Naive thymus-derived CD4-positive, alpha-beta T cell (primary cell): ENCODE measurements around the gene OSBPL10. TPM values are rescaled to one million over a fixed set of nuclear protein-coding genes. Genes with fewer than 3 reads are reported as not detected.

Source experiments
- ATAC-seq: fragments of 150-1000 bp; cut with Tn5 transposase; 2 replicates; pipeline ENCODE4 v1.10.0; 2021; ENCODE audit warnings: mild to moderate bottlenecking, moderate library complexity
- CTCF ChIA-PET: fragments of 350-600 bp; sonication (Branson Sonifier 250); formaldehyde crosslinking; loops from one replicate; lab custom pipeline; 2021; ENCODE audit warnings: antibody characterized with exemption; lab: Charles Lee
- POLR2A ChIA-PET: fragments of 350-600 bp; sonication (Branson Sonifier 250); formaldehyde crosslinking; loops from one replicate; lab custom pipeline; 2021; ENCODE audit warnings: antibody characterized with exemption, inconsistent platforms; lab: Charles Lee
- DNase-seq, 9 donors: peaks; one replicate each; pipeline versions ENCODE4 v3.0.0 to v3.0.0-alpha.2; 2020 to 2022; ENCODE audit warnings: mixed read lengths in 1 of 9
- H3K27ac ChIP-seq: one replicate; pipeline ENCODE4 v1.7.0; 2013; ENCODE audit warnings: mild to moderate bottlenecking, low read depth, low read length, moderate library complexity
- H3K27me3 ChIP-seq, 2 donors: one replicate each; pipeline ENCODE4 v1.7.0; 2013; ENCODE audit warnings: low read length in 2 of 2, mild to moderate bottlenecking in 2 of 2, moderate library complexity in 2 of 2; ENCODE audit not compliant: control insufficient read depth in 2 of 2, insufficient read depth in 2 of 2
- H3K36me3 ChIP-seq, 3 experiments: 1 replicate in 2 of 3; 2 replicates in 1 of 3; pipeline ENCODE4 v1.7.0; 2013; ENCODE audit warnings: low read length in 3 of 3, mild to moderate bottlenecking in 3 of 3, moderate library complexity in 1 of 3; ENCODE audit not compliant: insufficient read depth in 3 of 3, control insufficient read depth in 2 of 3
- H3K4me1 ChIP-seq, 2 donors: one replicate each; pipeline ENCODE4 v1.7.0; 2013; ENCODE audit warnings: low read length in 2 of 2, mild to moderate bottlenecking in 2 of 2, moderate library complexity in 1 of 2; ENCODE audit not compliant: control insufficient read depth in 2 of 2, insufficient read depth in 2 of 2
- H3K4me3 ChIP-seq: 2 replicates; pipeline ENCODE4 v1.7.0; 2013; ENCODE audit warnings: mild to moderate bottlenecking, low read length
- H3K9me3 ChIP-seq, 3 experiments: 1 replicate in 2 of 3; 2 replicates in 1 of 3; pipeline ENCODE4 v1.7.0; 2013; ENCODE audit warnings: low read length in 3 of 3; ENCODE audit not compliant: control insufficient read depth in 2 of 3
- H3K27ac Mint-ChIP-seq, 9 donors: one replicate each; pipeline ENCODE4 v1.8.0; 2020 to 2022; ENCODE audit warnings: mixed read lengths in 9 of 9, mild to moderate bottlenecking in 8 of 9, moderate library complexity in 5 of 9, inconsistent platforms in 2 of 9
- H3K27me3 Mint-ChIP-seq, 5 donors: one replicate each; pipeline ENCODE4 v1.8.0; 2021 to 2022; ENCODE audit warnings: mixed read lengths in 5 of 5, mild to moderate bottlenecking in 1 of 5
- H3K36me3 Mint-ChIP-seq, 5 donors: one replicate each; pipeline ENCODE4 v1.8.0; 2020 to 2022; ENCODE audit warnings: mixed read lengths in 5 of 5, mild to moderate bottlenecking in 3 of 5, inconsistent platforms in 1 of 5
- H3K4me1 Mint-ChIP-seq, 7 donors: one replicate each; pipeline ENCODE4 v1.8.0; 2020 to 2022; ENCODE audit warnings: mixed read lengths in 7 of 7, mild to moderate bottlenecking in 3 of 7, inconsistent platforms in 1 of 7
- H3K4me3 Mint-ChIP-seq, 10 donors: one replicate each; pipeline ENCODE4 v1.8.0; 2020 to 2022; ENCODE audit warnings: mild to moderate bottlenecking in 10 of 10, mixed read lengths in 10 of 10, moderate library complexity in 6 of 10, inconsistent platforms in 2 of 10
- H3K9me3 Mint-ChIP-seq, 11 donors: one replicate each; pipeline ENCODE4 v1.8.0; 2020 to 2022; ENCODE audit warnings: mixed read lengths in 11 of 11, mild to moderate bottlenecking in 4 of 11, inconsistent platforms in 1 of 11, moderate library complexity in 1 of 11
- intact Hi-C, 2 donors: fragments of 100-400 bp; cut with micrococcal nuclease; formaldehyde crosslinking; loops; one replicate each; pipeline ENCODE4 v1.15.1; 2023
- polyA plus RNA-seq, 2 donors: library from polyadenylated mRNA; unstranded; fragments of 300-500 nt; fragmentation: Illumina TruSeq; gene quantifications; one replicate each; pipeline ENCODE4 v1.2.3, GENCODE V29; 2021
- total RNA-seq, 6 experiments: library from RNA in 5 of 6; stranded (reverse) in 5 of 6; gene quantifications; 1 replicate in 5 of 6; 2 replicates in 1 of 6; pipeline ENCODE4 v1.2.3 and lab custom pipeline; 2021 to 2026

Gene OSBPL10
- total and polyA plus RNA-seq, 7 experiments from 2014 or later: 0.15 to 6.8 (median 0.59) TPM

DNA sequence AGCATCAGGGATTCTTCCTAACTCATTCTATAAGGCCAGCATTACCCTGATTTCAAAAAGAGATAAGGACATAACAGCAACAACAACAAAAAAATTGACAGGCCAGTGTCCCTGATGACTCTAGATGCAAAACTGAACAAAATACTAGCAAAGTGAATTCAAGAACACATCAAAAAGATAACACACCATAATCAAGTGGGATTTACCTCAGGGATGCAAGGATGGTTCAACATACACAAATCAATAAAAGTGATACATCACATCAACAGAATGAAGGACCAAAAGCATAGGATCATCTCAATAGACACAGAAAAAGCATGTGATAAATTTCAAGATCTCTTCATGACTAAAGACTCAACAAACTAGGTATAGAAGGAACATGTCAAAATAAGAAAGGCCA, 328.8 kb downstream of the OSBPL10 start:
- CTCF ChIA-PET: no interaction called here
- peak overlapping the region in 1 of 9 donors; percentile 13 for H3K27ac Mint-ChIP-seq
- POLR2A ChIA-PET: no interaction called here
- H3K4me1 Mint-ChIP-seq: no peaks in the 10 kb centered on the region
- H3K9me3 Mint-ChIP-seq: peaks cover 27 to 100% (median 83%) of the 10 kb centered on the region in 11 donors
- DNase-seq: no peak
- peaks cover 0 to 3% (median 0%) of the 10 kb centered on the region in 3 experiments for H3K36me3 ChIP-seq
- no peaks in the 10 kb centered on the region for H3K4me1 ChIP-seq
- no peaks in the 10 kb centered on the region for H3K27me3 ChIP-seq
- H3K36me3 Mint-ChIP-seq: peaks cover 20 to 81% (median 39%) of the 10 kb centered on the region in 5 donors
- no peak overlapping the region for H3K27ac ChIP-seq
- intact Hi-C loops: no loop called here
- no peak for ATAC-seq
- no peaks in the 10 kb centered on the region for H3K27me3 Mint-ChIP-seq
- H3K9me3 ChIP-seq: peaks cover 6 to 91% (median 25%) of the 10 kb centered on the region in 3 experiments
- H3K4me3 Mint-ChIP-seq: no peak overlapping the region
- no peak overlapping the region for H3K4me3 ChIP-seq

DNA sequence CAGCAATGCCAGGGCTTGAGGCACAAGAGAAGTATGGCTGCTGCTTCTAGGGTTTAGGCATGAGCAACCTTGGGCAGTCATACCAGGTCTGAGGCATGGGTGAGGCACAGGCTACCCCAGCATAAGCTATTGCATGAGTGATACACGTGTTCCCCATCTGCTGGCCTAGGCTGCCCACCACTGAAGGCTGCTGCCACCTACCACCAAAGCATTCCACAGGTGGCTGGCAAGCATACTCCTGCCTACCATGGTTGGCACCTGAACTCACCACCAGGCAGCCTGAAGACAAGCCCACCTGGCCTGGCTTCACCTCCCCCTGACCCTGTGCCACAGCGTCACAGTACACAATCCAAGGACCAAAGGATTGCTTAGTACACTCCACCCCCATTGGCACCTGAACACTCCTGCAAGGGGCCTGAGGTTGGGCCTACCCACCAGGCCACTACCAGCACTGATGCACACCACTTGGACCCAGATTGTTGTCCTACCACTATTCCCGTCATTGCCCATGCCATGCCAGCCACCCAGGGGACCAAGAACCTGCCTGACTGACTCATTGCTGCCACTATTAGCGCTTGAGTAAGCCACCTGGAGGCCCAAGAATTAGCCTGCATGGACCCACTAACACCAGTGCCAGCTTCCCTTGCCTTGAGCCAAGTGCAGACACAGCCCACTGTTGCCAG, 332.6 kb downstream of the OSBPL10 start:
- no peaks in the 10 kb centered on the region for H3K4me1 ChIP-seq
- ChIA-PET POLR2A (no interaction called here), CTCF (no interaction called here)
- H3K4me1 Mint-ChIP-seq: peaks cover 0 to 3% (median 0%) of the 10 kb centered on the region in 7 donors
- H3K27ac ChIP-seq: no peak overlapping the region
- no peak overlapping the region for H3K4me3 ChIP-seq
- H3K9me3 Mint-ChIP-seq: peaks cover 16 to 74% (median 56%) of the 10 kb centered on the region in 11 donors
- peaks cover 30 to 85% (median 48%) of the 10 kb centered on the region in 5 donors for H3K36me3 Mint-ChIP-seq
- H3K9me3 ChIP-seq: peaks cover 0 to 54% (median 25%) of the 10 kb centered on the region in 3 experiments
- intact Hi-C loops: no loop called here
- peak overlapping the region in 2 of 9 donors; percentile 31 to 69 for H3K27ac Mint-ChIP-seq
- no peaks in the 10 kb centered on the region for H3K27me3 ChIP-seq
- ATAC-seq (peak; percentile 18), DNase-seq (no peak)
- H3K36me3 ChIP-seq: peaks cover 0 to 8% (median 0%) of the 10 kb centered on the region in 3 experiments
- peak overlapping the region in 2 of 10 donors; percentile 14 to 40 for H3K4me3 Mint-ChIP-seq
- no peaks in the 10 kb centered on the region for H3K27me3 Mint-ChIP-seq

DNA sequence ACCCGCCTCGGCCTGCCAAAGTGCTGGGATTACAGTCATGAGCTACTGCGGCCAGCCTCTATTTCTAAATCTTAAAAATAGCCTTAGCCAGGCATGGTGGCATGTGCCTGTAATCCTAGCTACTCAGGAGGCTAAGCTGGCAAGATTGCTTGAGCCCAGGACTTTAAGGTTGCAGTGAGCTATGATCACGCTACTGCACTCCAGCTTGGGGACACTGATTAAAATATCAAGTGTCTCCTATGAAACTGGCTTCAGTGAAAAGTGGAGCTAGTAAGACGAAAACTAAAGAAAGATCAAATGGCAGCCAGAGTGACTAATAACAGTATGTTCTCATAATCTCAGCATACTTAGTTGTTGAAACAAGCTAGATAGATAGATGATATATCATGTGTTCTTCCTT, 335.8 kb downstream of the OSBPL10 start:
- Histone ChIP-seq H3K4me3 (no peak overlapping the region), H3K27ac (no peak overlapping the region), H3K4me1 (no peaks in the 10 kb centered on the region), H3K9me3 (peaks cover 0 to 23% (median 16%) of the 10 kb centered on the region in 3 experiments), H3K27me3 (no peaks in the 10 kb centered on the region), H3K36me3 (peaks cover 0 to 8% (median 0%) of the 10 kb centered on the region in 3 experiments)
- ATAC-seq: no peak
- Mint-ChIP-seq H3K27me3 (no peaks in the 10 kb centered on the region), H3K27ac (no peak overlapping the region), H3K36me3 (peaks cover 19 to 70% (median 41%) of the 10 kb centered on the region in 5 donors), H3K4me3 (no peak overlapping the region), H3K9me3 (peaks cover 3 to 42% (median 29%) of the 10 kb centered on the region in 11 donors), H3K4me1 (peaks cover 0 to 13% (median 0%) of the 10 kb centered on the region in 7 donors)
- POLR2A ChIA-PET: no interaction called here
- DNase-seq: no peak
- intact Hi-C loops: no loop called here
- CTCF ChIA-PET: no interaction called here

DNA sequence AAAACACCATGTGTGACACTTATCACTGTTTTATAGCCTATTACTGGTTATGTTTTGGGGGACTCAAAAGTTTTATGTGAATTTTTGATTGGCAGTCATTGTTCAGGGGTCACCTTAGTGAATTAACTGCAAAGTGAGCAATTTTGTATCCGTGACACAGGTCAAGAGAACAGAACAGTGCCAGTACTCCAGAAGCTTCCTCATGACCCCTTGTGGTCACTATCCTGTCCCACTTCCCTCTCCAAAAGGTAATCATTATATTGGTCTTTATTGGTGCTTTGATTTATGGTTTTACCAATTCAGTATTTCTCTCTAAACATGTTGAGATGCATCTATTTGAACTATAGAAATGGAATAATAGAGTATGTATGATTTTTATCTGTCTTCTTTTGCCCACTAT, 341.2 kb downstream of the OSBPL10 start:
- Mint-ChIP-seq H3K9me3 (peaks cover 0 to 3% (median 0%) of the 10 kb centered on the region in 11 donors), H3K4me3 (no peak overlapping the region), H3K27me3 (no peaks in the 10 kb centered on the region), H3K27ac (peak overlapping the region in 4 of 9 donors; percentile 16 to 30 (median 20)), H3K4me1 (peaks cover 13 to 47% (median 33%) of the 10 kb centered on the region in 7 donors), H3K36me3 (peaks cover 0 to 44% (median 25%) of the 10 kb centered on the region in 5 donors)
- H3K4me1 ChIP-seq: peaks cover 10 to 28% of the 10 kb centered on the region in 2 donors
- no peaks in the 10 kb centered on the region for H3K36me3 ChIP-seq
- intact Hi-C loops: loop anchor here in 1 of 2 donors (5.0 to 10.0 kb wide), 3 partner anchors 48 to 475 kb away; no protein-coding TSS in a partner anchor
- no peak for ATAC-seq
- DNase-seq: no peak
- H3K27me3 ChIP-seq: no peaks in the 10 kb centered on the region
- no peak overlapping the region for H3K4me3 ChIP-seq
- ChIA-PET CTCF (interaction anchor here (0.6 kb wide), 1 partner anchor 206 kb away, joined by 3 read pairs; no protein-coding TSS in a partner anchor), POLR2A (interaction anchor here (1.1 kb wide), 1 partner anchor 108 kb away, joined by 5 read pairs; the partner anchor contains the start of gene STT3B)
- H3K27ac ChIP-seq: no peak overlapping the region
- H3K9me3 ChIP-seq: no peaks in the 10 kb centered on the region

- Mint-ChIP-seq H3K9me3 (no peaks in the 10 kb centered on the region), H3K4me3 (peak overlapping the region in 9 of 10 donors; percentile 10 to 82 (median 64)), H3K27ac (peak overlapping the region; percentile 49 to 86 (median 80)), H3K4me1 (peaks cover 17 to 60% (median 49%) of the 10 kb centered on the region in 7 donors), H3K36me3 (peaks cover 0 to 42% (median 23%) of the 10 kb centered on the region in 5 donors), H3K27me3 (no peaks in the 10 kb centered on the region)
- DNase-seq (peak in 5 of 9 donors; percentile 3 to 38 (median 29)), ATAC-seq (peak; percentile 56)
- no peaks in the 10 kb centered on the region for H3K27me3 ChIP-seq
- H3K4me1 ChIP-seq: peaks cover 10 to 28% of the 10 kb centered on the region in 2 donors
- no peak overlapping the region for H3K4me3 ChIP-seq
- peaks cover 0 to 8% (median 7%) of the 10 kb centered on the region in 3 experiments for H3K36me3 ChIP-seq
- CTCF ChIA-PET: interaction anchor here (0.9 to 1.3 kb wide), 2 partner anchors 91 to 105 kb away, joined by 3 read pairs; partner anchors contain the start of gene STT3B
- intact Hi-C loops: loop anchor here (1.0 to 10.0 kb wide), 8 partner anchors 14 to 869 kb away; partner anchors contain the start of gene STT3B (in 2 of the 2)
- no peaks in the 10 kb centered on the region for H3K9me3 ChIP-seq
- POLR2A ChIA-PET: interaction anchor here (1.1 to 1.7 kb wide), 3 partner anchors 105 to 423 kb away, joined by 3 to 5 read pairs (median 3); partner anchors contain the start of gene STT3B
- peak overlapping the region; percentile 45 for H3K27ac ChIP-seq
These were observed 344.2 kb downstream of the OSBPL10 start for GRCh38 chr3:31636694-31637442.

- no peak for ATAC-seq
- H3K9me3 ChIP-seq: no peaks in the 10 kb centered on the region
- Mint-ChIP-seq H3K4me3 (peak overlapping the region in 8 of 10 donors; percentile 10 to 82 (median 60)), H3K4me1 (peaks cover 17 to 60% (median 51%) of the 10 kb centered on the region in 7 donors), H3K36me3 (peaks cover 0 to 45% (median 24%) of the 10 kb centered on the region in 5 donors), H3K27ac (peak overlapping the region; percentile 44 to 86 (median 80)), H3K9me3 (no peaks in the 10 kb centered on the region), H3K27me3 (no peaks in the 10 kb centered on the region)
- H3K4me3 ChIP-seq: no peak overlapping the region
- ChIA-PET POLR2A (interaction anchor here (1.1 to 1.7 kb wide), 3 partner anchors 104 to 422 kb away, joined by 3 to 5 read pairs (median 3); partner anchors contain the start of gene STT3B), CTCF (interaction anchor here (0.6 to 1.3 kb wide), 3 partner anchors 84 to 104 kb away, joined by 3 read pairs; partner anchors contain the start of gene STT3B)
- DNase-seq: no peak
- peaks cover 10 to 28% of the 10 kb centered on the region in 2 donors for H3K4me1 ChIP-seq
- no peaks in the 10 kb centered on the region for H3K27me3 ChIP-seq
- H3K27ac ChIP-seq: peak overlapping the region; percentile 45
- intact Hi-C loops: loop anchor here (2.0 to 10.0 kb wide), 6 partner anchors 15 to 479 kb away; partner anchors contain the start of gene STT3B (in 1 of the 2)
- peaks cover 0 to 10% (median 7%) of the 10 kb centered on the region in 3 experiments for H3K36me3 ChIP-seq
These were observed 345.0 kb downstream of the OSBPL10 start for GRCh38 chr3:31636049-31636448.
